ENCODE data around the gene CDC20. TPM values are rescaled to one million over a fixed set of nuclear protein-coding genes. Genes with fewer than 3 reads are reported as not detected.

The CDC20 gene
- total and polyA plus RNA-seq, 2 of the 4 experiments (the other 2 are of a cell fraction) = 103 to 107 TPM

- H2AK9ac ChIP-seq (replicated peaks; ENCODE audit: low read depth, low read length, poor library complexity) = no peak overlapping the region
- H3K9me1 ChIP-seq (ENCODE audit: insufficient read depth, low read length) = no peaks in the 10 kb centered on the region
- peak overlapping the region; percentile 24 for H2AFZ ChIP-seq (replicated peaks; ENCODE audit: low read length, poor library complexity)
- no peak overlapping the region for H3K27ac ChIP-seq (ENCODE audit: insufficient read depth, low read length)
- in situ Hi-C loops (cut with MboI; ENCODE audit: low sequenced_read_pairs) (no loop called here), intact Hi-C loops (cut with micrococcal nuclease) (no loop called here), dilution Hi-C loops (cut with HindIII; ENCODE audit: low sequenced_read_pairs, unreplicated experiment) (no loop called here)
- H4K91ac ChIP-seq (ENCODE audit: insufficient read depth, low read depth, low read length) = no peak overlapping the region
- no peak overlapping the region for H3K4me3 ChIP-seq (ENCODE audit: insufficient read depth, low read depth, low read length)
- no peak for DNase-seq
- H3K27me3 ChIP-seq (ENCODE audit: control insufficient read depth, insufficient read depth, low read length) = peaks cover 2% of the 10 kb centered on the region; the same call in 1 of the 2 replicates
- no TSS peak for BruUV-seq (replicated peaks)
- CTCF ChIA-PET = no interaction called here
- no peak overlapping the region for H2BK15ac ChIP-seq (ENCODE audit: low read depth, low read length)
- no peak overlapping the region for H3K18ac ChIP-seq (ENCODE audit: low read depth, low read length)
- H4K8ac ChIP-seq (ENCODE audit: low read depth in 2 of 2, low read length in 2 of 2) = no peak overlapping the region
- H2BK120ac ChIP-seq (ENCODE audit: low read depth, low read length) = no peak overlapping the region
- no peaks in the 10 kb centered on the region for H3K79me1 ChIP-seq (ENCODE audit: low read depth in 1 of 2, low read length in 2 of 2)
- no peak overlapping the region for H3K56ac ChIP-seq (ENCODE audit: extremely low read depth, insufficient read depth, low read length)
- no peak for ATAC-seq (ENCODE audit: low read depth)
- no peak overlapping the region for H3K23ac ChIP-seq (ENCODE audit: low read depth, low read length)
- no peak overlapping the region for H3K4ac ChIP-seq (ENCODE audit: low read depth, low read length)
- no peak overlapping the region for H2BK5ac ChIP-seq (ENCODE audit: low read depth, low read length, poor library complexity, severe bottlenecking)
- H2AK5ac ChIP-seq (ENCODE audit: low read depth, low read length) = no peak overlapping the region
- H4K20me1 ChIP-seq (ENCODE audit: insufficient read depth, low read length) = no peaks in the 10 kb centered on the region; the same call in 1 of the 2 replicates
- POLR2A ChIA-PET (ENCODE audit: unreplicated experiment) = no interaction called here
- no peaks in the 10 kb centered on the region for H3K9me3 ChIP-seq (ENCODE audit: control insufficient read depth, insufficient read depth, low read length)
- TF ChIP-seq RFX5 (IDR thresholded peaks at IDR 0.05; ENCODE audit: low read depth, low read length) (no peak), RCOR1 (IDR thresholded peaks at IDR 0.05; ENCODE audit: insufficient replicate concordance, low read length) (no peak), RAD21 (IDR thresholded peaks at IDR 0.05; ENCODE audit: low read length) (no peak), SMC3 (IDR thresholded peaks at IDR 0.05; ENCODE audit: low read depth, low read length) (no peak), MAFK (IDR thresholded peaks at IDR 0.05; ENCODE audit: low read depth, low read length) (no peak), NFE2L2 (IDR thresholded peaks at IDR 0.05; ENCODE audit: low read depth, low read length) (no peak), POLR2A (IDR thresholded peaks at IDR 0.05; ENCODE audit: low read depth, low read length) (no peak), CHD1 (IDR thresholded peaks at IDR 0.05; ENCODE audit: low read depth, low read length) (no peak), USF2 (IDR thresholded peaks at IDR 0.05; ENCODE audit: low read depth, low read length) (no peak), MAZ (IDR thresholded peaks at IDR 0.05; ENCODE audit: borderline replicate concordance, low read depth, low read length) (no peak), FOS (IDR thresholded peaks at IDR 0.05; ENCODE audit: low read depth, low read length) (no peak), ELK1 (IDR thresholded peaks at IDR 0.05; ENCODE audit: borderline replicate concordance, low read depth, low read length) (no peak), BHLHE40 (IDR thresholded peaks at IDR 0.05; ENCODE audit: low read depth, low read length) (no peak), MXI1 (IDR thresholded peaks at IDR 0.05; ENCODE audit: borderline replicate concordance, low read depth, low read length) (no peak), CEBPB (IDR thresholded peaks at IDR 0.05; ENCODE audit: low read depth, low read length) (no peak), CTCF (conservative IDR thresholded peaks at IDR 0.05; ENCODE audit: low read depth, low read length) (no peak)
- no peaks in the 10 kb centered on the region for H3K36me3 ChIP-seq (ENCODE audit: control insufficient read depth, insufficient read depth, low read length)
- H3K4me1 ChIP-seq (ENCODE audit: control insufficient read depth, insufficient read depth, low read length) = no peaks in the 10 kb centered on the region
- H4K5ac ChIP-seq (ENCODE audit: low read depth, low read length) = no peak overlapping the region
- no peak overlapping the region for H3K14ac ChIP-seq (replicated peaks; ENCODE audit: low read depth, low read length)
- no peak overlapping the region for H3K9ac ChIP-seq (ENCODE audit: low read depth, low read length)
- 81% methylated on average over 7 of the region's 9 CpGs; no CpG with 5 or more reads in 1 of the 2 experiments for WGBS, 2 experiments (ENCODE audit: extremely low coverage in 2 of 2, insufficient read length in 1 of 2)
- no peak overlapping the region for H3K4me2 ChIP-seq (ENCODE audit: low read depth, low read length)
- H2BK20ac ChIP-seq (ENCODE audit: low read depth, low read length) = no peak overlapping the region
These were observed 47.3 kb upstream of the CDC20 start for GRCh38 chr1:43311521-43311920.

All from IMR-90 (cell line).